ENCODE measurements around the gene DMRTA2. TPM values are rescaled to one million over a fixed set of nuclear protein-coding genes. Genes with fewer than 3 reads are reported as not detected.

The DMRTA2 gene
- total and polyA plus RNA-seq, 2 of the 8 experiments (the other 6 are each of a cell fraction or from before 2014, with no cell fraction given): not detected

DNA sequence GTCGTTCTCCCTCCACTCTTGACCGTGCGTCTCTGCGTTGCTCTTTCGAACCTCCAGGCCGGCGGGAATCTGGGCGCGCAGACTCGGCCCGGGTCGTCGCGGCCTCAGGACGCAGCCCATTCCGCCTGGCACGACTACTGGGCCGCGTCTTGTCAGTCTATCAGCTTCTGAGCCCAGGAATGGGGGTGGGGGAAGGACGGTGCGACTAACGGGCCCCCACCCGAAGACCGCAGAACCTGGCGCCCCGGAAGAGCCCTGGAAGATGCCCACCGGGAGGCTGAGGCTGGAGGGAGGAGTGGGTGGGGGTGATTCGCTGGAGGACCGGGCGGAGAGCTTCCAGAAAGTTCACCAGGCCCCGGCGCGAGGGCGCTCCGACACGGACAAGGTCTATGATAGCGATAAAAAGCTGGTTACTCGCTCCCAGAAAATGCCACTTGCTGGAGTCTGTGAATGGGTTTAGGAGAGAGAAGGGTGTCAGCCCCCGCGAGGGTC, 1.7 kb upstream of the DMRTA2 start (continued):
- no peak for TF ChIP-seq NANOG (IDR thresholded peaks at IDR 0.05; ENCODE audit: insufficient read depth, low read depth, low read length, poor library complexity, severe bottlenecking)
- peak; percentile 98 for TF ChIP-seq EZH2 (IDR thresholded peaks at IDR 0.05; ENCODE audit: low read depth, low read length, severe bottlenecking)
- no peak for TF ChIP-seq SP4 (IDR thresholded peaks at IDR 0.05; ENCODE audit: low read length)
- TF ChIP-seq, protein P1, sequence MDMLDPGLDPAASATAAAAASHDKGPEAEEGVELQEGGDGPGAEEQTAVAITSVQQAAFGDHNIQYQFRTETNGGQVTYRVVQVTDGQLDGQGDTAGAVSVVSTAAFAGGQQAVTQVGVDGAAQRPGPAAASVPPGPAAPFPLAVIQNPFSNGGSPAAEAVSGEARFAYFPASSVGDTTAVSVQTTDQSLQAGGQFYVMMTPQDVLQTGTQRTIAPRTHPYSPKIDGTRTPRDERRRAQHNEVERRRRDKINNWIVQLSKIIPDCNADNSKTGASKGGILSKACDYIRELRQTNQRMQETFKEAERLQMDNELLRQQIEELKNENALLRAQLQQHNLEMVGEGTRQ (IDR thresholded peaks at IDR 0.05; ENCODE audit: low read length): no peak
- TF ChIP-seq, protein P2, sequence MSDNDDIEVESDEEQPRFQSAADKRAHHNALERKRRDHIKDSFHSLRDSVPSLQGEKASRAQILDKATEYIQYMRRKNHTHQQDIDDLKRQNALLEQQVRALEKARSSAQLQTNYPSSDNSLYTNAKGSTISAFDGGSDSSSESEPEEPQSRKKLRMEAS (IDR thresholded peaks at IDR 0.05): no peak
- no peak for TF ChIP-seq POLR2AphosphoS5 (IDR thresholded peaks at IDR 0.05; ENCODE audit: low read depth, low read length)

Data from H1 (cell line).